GM18511 (cell line): ENCODE data around the gene CTDP1.

Source experiments
- ATAC-seq: cut with Tn5 transposase; IDR thresholded peaks from one replicate; pipeline ENCODE4 v1.9.1; 2021; ENCODE audit warnings: mild to moderate bottlenecking, moderate library complexity; ENCODE audit not compliant: unreplicated experiment

Gene CTDP1

GRCh38 chr18:79778291-79778791, 98.7 kb downstream of the CTDP1 start:
- ATAC-seq = no peak

- ATAC-seq = no peak
Measured at GRCh38 chr18:79779021-79779699, 99.6 kb downstream of the CTDP1 start.

GRCh38 chr18:79779700-79780190, 100.1 kb downstream of the CTDP1 start:
- no peak for ATAC-seq

- ATAC-seq = no peak
Measured at GRCh38 chr18:79780547-79780946, 100.9 kb downstream of the CTDP1 start.

- no peak for ATAC-seq
Measured at GRCh38 chr18:79781331-79781941, 101.8 kb downstream of the CTDP1 start.

GRCh38 chr18:79782566-79783308, 103.1 kb downstream of the CTDP1 start:
- ATAC-seq = no peak

- no peak for ATAC-seq
Measured at GRCh38 chr18:79784071-79784913, 104.7 kb downstream of the CTDP1 start.

GRCh38 chr18:79784965-79785770, 105.6 kb downstream of the CTDP1 start:
- ATAC-seq = no peak

GRCh38 chr18:79785831-79786230, 106.2 kb downstream of the CTDP1 start:
- no peak for ATAC-seq

- ATAC-seq = no peak
Measured at GRCh38 chr18:79786304-79786703, 106.7 kb downstream of the CTDP1 start.

GRCh38 chr18:79786786-79787526, 107.4 kb downstream of the CTDP1 start:
- no peak for ATAC-seq

- no peak for ATAC-seq
Measured at GRCh38 chr18:79787527-79787864, 107.9 kb downstream of the CTDP1 start.

GRCh38 chr18:79787865-79788733, 108.5 kb downstream of the CTDP1 start:
- ATAC-seq = no peak

GRCh38 chr18:79788734-79789085, 109.1 kb downstream of the CTDP1 start:
- no peak for ATAC-seq

- ATAC-seq = no peak
Measured at GRCh38 chr18:79789091-79789891, 109.7 kb downstream of the CTDP1 start.

GRCh38 chr18:79789901-79790890, 110.6 kb downstream of the CTDP1 start:
- ATAC-seq = no peak
